Measurements from ENCODE around the gene APOBEC3B.
"Not testable (repeated sequence)": the region's sequence is repeated elsewhere in the genome, so short reads cannot be mapped to it uniquely, and the experiment has no call there.

APOBEC3B gene

GRCh38 chr22:38959590-38959989 is 22.6 kb upstream of the APOBEC3B start:
- no peak for ATAC-seq
- TF ChIP-seq TOX (CRISPR knock-in tag; IDR thresholded peaks at IDR 0.05; ENCODE audit: borderline replicate concordance): no peak
- no peak for TF ChIP-seq ZFP30 (CRISPR knock-in tag; IDR thresholded peaks at IDR 0.05)

DNA sequence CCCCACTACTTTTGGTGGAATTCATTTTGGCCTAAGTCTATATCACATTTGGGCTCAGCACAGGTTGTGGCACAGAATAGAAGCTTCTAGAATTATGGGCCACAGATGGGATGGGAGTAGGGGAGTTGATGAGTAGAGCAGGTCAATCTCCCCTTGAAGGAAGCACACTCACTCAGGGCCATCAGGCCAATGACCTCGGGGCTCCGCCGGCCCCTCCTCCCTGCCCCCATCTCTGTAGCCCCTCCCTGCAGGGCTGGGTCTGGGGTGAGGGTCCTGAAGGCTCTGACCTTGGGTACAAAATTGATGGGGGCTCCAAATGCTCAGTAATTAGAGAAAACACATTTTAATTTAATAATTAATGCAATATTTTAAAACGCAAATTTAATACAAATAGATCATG is 21.5 kb upstream of the APOBEC3B start:
- not testable (repeated sequence) for ATAC-seq

- not testable (repeated sequence) for ATAC-seq
These were observed 18.8 kb upstream of the APOBEC3B start for GRCh38 chr22:38963291-38963738.

DNA sequence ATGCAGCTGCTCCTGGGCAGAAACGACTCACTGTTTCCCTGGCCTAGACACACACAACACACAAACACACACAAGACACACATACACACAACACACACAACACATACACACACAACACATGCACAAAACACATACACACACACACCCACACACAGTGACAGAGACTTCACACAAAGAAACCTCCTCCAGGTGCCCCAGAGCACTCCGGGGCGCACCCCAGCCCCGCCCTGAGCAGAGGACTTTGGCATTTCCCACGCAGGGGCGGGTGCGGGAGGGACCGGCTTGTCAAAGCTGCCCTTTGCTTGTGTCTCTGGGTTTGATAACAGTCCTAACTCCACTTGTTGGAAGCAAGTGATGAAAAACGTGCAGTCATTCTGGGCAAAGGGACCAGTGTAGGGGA is 18.3 kb upstream of the APOBEC3B start:
- no peak for TF ChIP-seq ZFP30 (CRISPR knock-in tag; IDR thresholded peaks at IDR 0.05)
- no peak for TF ChIP-seq ZNF70 (CRISPR knock-in tag; IDR thresholded peaks at IDR 0.05)
- no peak for ATAC-seq

DNA sequence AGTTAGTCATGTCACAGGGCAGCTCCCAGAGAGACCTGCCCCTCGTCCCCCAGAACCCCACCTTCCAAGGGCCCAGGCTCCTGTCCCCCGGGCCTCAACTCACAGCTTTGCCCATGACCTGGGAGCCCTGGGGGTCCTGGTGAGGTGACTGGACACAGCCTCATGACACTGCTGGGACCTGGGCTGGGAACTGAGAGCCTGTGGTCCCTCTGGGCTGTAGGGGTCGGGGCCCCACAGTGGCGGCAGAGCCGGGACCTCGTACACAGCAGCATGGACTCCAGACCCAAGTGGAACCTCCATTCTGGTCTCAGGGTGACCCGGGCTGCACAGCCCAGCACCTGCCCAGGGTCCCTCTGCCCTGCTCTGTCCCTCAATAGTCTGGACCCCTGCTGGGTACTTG is 17.8 kb upstream of the APOBEC3B start:
- no peak for ATAC-seq

GRCh38 chr22:38964989-38965388 is 17.2 kb upstream of the APOBEC3B start:
- TF ChIP-seq ESRRG (CRISPR knock-in tag; IDR thresholded peaks at IDR 0.05) (no peak), ZFP30 (CRISPR knock-in tag; IDR thresholded peaks at IDR 0.05) (no peak), BACH2 (CRISPR knock-in tag; IDR thresholded peaks at IDR 0.05; ENCODE audit: borderline replicate concordance) (no peak), PATZ1 (CRISPR knock-in tag; IDR thresholded peaks at IDR 0.05; ENCODE audit: borderline replicate concordance) (no peak), SNAI2 (CRISPR knock-in tag; IDR thresholded peaks at IDR 0.05) (no peak), RARB (CRISPR knock-in tag; IDR thresholded peaks at IDR 0.05) (no peak), TOX (CRISPR knock-in tag; IDR thresholded peaks at IDR 0.05; ENCODE audit: borderline replicate concordance) (no peak), ZNF70 (CRISPR knock-in tag; IDR thresholded peaks at IDR 0.05) (no peak), CSDC2 (CRISPR knock-in tag; IDR thresholded peaks at IDR 0.05) (no peak), PPARA (CRISPR knock-in tag; IDR thresholded peaks at IDR 0.05; ENCODE audit: borderline replicate concordance) (no peak)
- ATAC-seq: no peak

More for the DNA sequence above, 17.8 kb upstream of the APOBEC3B start:
- TF ChIP-seq TOX (CRISPR knock-in tag; IDR thresholded peaks at IDR 0.05; ENCODE audit: borderline replicate concordance) (no peak), ZFP3 (CRISPR knock-in tag; IDR thresholded peaks at IDR 0.05) (no peak), TCF4 (CRISPR knock-in tag; IDR thresholded peaks at IDR 0.05; ENCODE audit: borderline replicate concordance) (no peak), ZNF565 (CRISPR knock-in tag; conservative IDR thresholded peaks at IDR 0.05; ENCODE audit: low read depth) (no peak), ZNF8 (CRISPR knock-in tag; IDR thresholded peaks at IDR 0.05) (no peak)

DNA sequence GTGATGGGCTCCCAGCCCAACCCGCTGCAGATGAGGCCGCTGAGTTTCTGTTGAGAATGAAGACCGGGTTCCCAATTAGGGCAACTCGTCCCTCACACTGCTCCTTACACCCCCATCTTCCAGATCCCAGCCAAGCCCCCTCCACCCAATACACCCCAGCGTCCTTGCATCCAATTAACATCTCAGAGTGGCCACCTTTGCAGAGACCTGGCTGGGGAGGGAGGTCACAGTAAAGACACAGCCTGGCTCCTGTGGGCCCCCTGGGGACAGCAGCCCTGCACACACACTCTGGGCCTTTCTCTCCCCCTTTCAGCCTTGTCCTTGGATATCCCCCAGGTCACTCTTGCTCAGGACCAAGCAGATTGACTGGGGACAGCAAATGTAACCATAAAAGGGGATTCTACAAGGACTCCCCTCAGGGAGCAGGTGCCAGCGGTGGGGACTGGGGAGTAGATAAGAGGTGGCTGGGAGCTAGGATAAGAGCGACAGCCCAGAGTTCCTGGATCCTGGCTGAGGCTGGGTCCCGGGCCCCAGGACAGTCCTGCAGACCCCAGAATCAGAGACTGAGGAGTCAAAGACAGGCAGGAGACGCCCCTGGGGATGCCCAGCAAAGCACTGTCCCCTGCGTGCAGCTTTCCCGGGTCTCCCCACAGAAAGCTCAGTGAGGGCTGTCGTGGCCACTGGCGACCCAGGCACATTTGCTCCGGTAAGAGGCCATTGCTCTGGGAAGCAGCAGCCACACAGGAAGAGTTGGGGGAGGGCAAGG is 16.4 kb upstream of the APOBEC3B start:
- TF ChIP-seq CSDC2 (CRISPR knock-in tag; IDR thresholded peaks at IDR 0.05) (no peak), TCF4 (CRISPR knock-in tag; IDR thresholded peaks at IDR 0.05; ENCODE audit: borderline replicate concordance) (no peak), ESRRG (CRISPR knock-in tag; IDR thresholded peaks at IDR 0.05) (no peak), TOX (CRISPR knock-in tag; IDR thresholded peaks at IDR 0.05; ENCODE audit: borderline replicate concordance) (no peak), PATZ1 (CRISPR knock-in tag; IDR thresholded peaks at IDR 0.05; ENCODE audit: borderline replicate concordance) (no peak), TSHZ2 (CRISPR knock-in tag; IDR thresholded peaks at IDR 0.05) (no peak), ZC3H10 (CRISPR knock-in tag; IDR thresholded peaks at IDR 0.05) (no peak), ISL1 (CRISPR knock-in tag; IDR thresholded peaks at IDR 0.05) (no peak), ARNTL (CRISPR knock-in tag; IDR thresholded peaks at IDR 0.05; ENCODE audit: borderline replicate concordance, low read depth) (no peak), ZFP30 (CRISPR knock-in tag; IDR thresholded peaks at IDR 0.05) (no peak), GLIS3 (CRISPR knock-in tag; IDR thresholded peaks at IDR 0.05) (no peak), BACH2 (CRISPR knock-in tag; IDR thresholded peaks at IDR 0.05; ENCODE audit: borderline replicate concordance) (no peak)
- no peak for ATAC-seq
